Naive thymus-derived CD4-positive, alpha-beta T cell (primary cell): ENCODE measurements around the gene KCNQ2. TPM values are rescaled to one million over a fixed set of nuclear protein-coding genes. Genes with fewer than 3 reads are reported as not detected.

Experiments used
- ATAC-seq: fragments of 150-1000 bp; cut with Tn5 transposase; 2 replicates; pipeline ENCODE4 v1.10.0; 2021; ENCODE audit warnings: mild to moderate bottlenecking, moderate library complexity
- CTCF ChIA-PET: fragments of 350-600 bp; sonication (Branson Sonifier 250); formaldehyde crosslinking; loops from one replicate; lab custom pipeline; 2021; ENCODE audit warnings: antibody characterized with exemption; lab: Charles Lee
- POLR2A ChIA-PET: fragments of 350-600 bp; sonication (Branson Sonifier 250); formaldehyde crosslinking; loops from one replicate; lab custom pipeline; 2021; ENCODE audit warnings: antibody characterized with exemption, inconsistent platforms; lab: Charles Lee
- DNase-seq, 9 donors: peaks; one replicate each; pipeline versions ENCODE4 v3.0.0 to v3.0.0-alpha.2; 2020 to 2022; ENCODE audit warnings: mixed read lengths in 1 of 9
- H3K27ac ChIP-seq: one replicate; pipeline ENCODE4 v1.7.0; 2013; ENCODE audit warnings: mild to moderate bottlenecking, low read depth, low read length, moderate library complexity
- H3K27me3 ChIP-seq, 2 donors: one replicate each; pipeline ENCODE4 v1.7.0; 2013; ENCODE audit warnings: low read length in 2 of 2, mild to moderate bottlenecking in 2 of 2, moderate library complexity in 2 of 2; ENCODE audit not compliant: control insufficient read depth in 2 of 2, insufficient read depth in 2 of 2
- H3K36me3 ChIP-seq, 3 experiments: 1 replicate in 2 of 3; 2 replicates in 1 of 3; pipeline ENCODE4 v1.7.0; 2013; ENCODE audit warnings: low read length in 3 of 3, mild to moderate bottlenecking in 3 of 3, moderate library complexity in 1 of 3; ENCODE audit not compliant: insufficient read depth in 3 of 3, control insufficient read depth in 2 of 3
- H3K4me1 ChIP-seq, 2 donors: one replicate each; pipeline ENCODE4 v1.7.0; 2013; ENCODE audit warnings: low read length in 2 of 2, mild to moderate bottlenecking in 2 of 2, moderate library complexity in 1 of 2; ENCODE audit not compliant: control insufficient read depth in 2 of 2, insufficient read depth in 2 of 2
- H3K4me3 ChIP-seq: 2 replicates; pipeline ENCODE4 v1.7.0; 2013; ENCODE audit warnings: mild to moderate bottlenecking, low read length
- H3K9me3 ChIP-seq, 3 experiments: 1 replicate in 2 of 3; 2 replicates in 1 of 3; pipeline ENCODE4 v1.7.0; 2013; ENCODE audit warnings: low read length in 3 of 3; ENCODE audit not compliant: control insufficient read depth in 2 of 3
- H3K27ac Mint-ChIP-seq, 9 donors: one replicate each; pipeline ENCODE4 v1.8.0; 2020 to 2022; ENCODE audit warnings: mixed read lengths in 9 of 9, mild to moderate bottlenecking in 8 of 9, moderate library complexity in 5 of 9, inconsistent platforms in 2 of 9
- H3K27me3 Mint-ChIP-seq, 5 donors: one replicate each; pipeline ENCODE4 v1.8.0; 2021 to 2022; ENCODE audit warnings: mixed read lengths in 5 of 5, mild to moderate bottlenecking in 1 of 5
- H3K36me3 Mint-ChIP-seq, 5 donors: one replicate each; pipeline ENCODE4 v1.8.0; 2020 to 2022; ENCODE audit warnings: mixed read lengths in 5 of 5, mild to moderate bottlenecking in 3 of 5, inconsistent platforms in 1 of 5
- H3K4me1 Mint-ChIP-seq, 7 donors: one replicate each; pipeline ENCODE4 v1.8.0; 2020 to 2022; ENCODE audit warnings: mixed read lengths in 7 of 7, mild to moderate bottlenecking in 3 of 7, inconsistent platforms in 1 of 7
- H3K4me3 Mint-ChIP-seq, 10 donors: one replicate each; pipeline ENCODE4 v1.8.0; 2020 to 2022; ENCODE audit warnings: mild to moderate bottlenecking in 10 of 10, mixed read lengths in 10 of 10, moderate library complexity in 6 of 10, inconsistent platforms in 2 of 10
- H3K9me3 Mint-ChIP-seq, 11 donors: one replicate each; pipeline ENCODE4 v1.8.0; 2020 to 2022; ENCODE audit warnings: mixed read lengths in 11 of 11, mild to moderate bottlenecking in 4 of 11, inconsistent platforms in 1 of 11, moderate library complexity in 1 of 11
- intact Hi-C, 2 donors: fragments of 100-400 bp; cut with micrococcal nuclease; formaldehyde crosslinking; loops; one replicate each; pipeline ENCODE4 v1.15.1; 2023
- polyA plus RNA-seq, 2 donors: library from polyadenylated mRNA; unstranded; fragments of 300-500 nt; fragmentation: Illumina TruSeq; gene quantifications; one replicate each; pipeline ENCODE4 v1.2.3, GENCODE V29; 2021
- total RNA-seq, 6 experiments: library from RNA in 5 of 6; stranded (reverse) in 5 of 6; gene quantifications; 1 replicate in 5 of 6; 2 replicates in 1 of 6; pipeline ENCODE4 v1.2.3 and lab custom pipeline; 2021 to 2026

KCNQ2 gene
- total and polyA plus RNA-seq, 7 experiments from 2014 or later, result 0.27 to 0.72 (median 0.30) TPM; not detected in 4

DNA sequence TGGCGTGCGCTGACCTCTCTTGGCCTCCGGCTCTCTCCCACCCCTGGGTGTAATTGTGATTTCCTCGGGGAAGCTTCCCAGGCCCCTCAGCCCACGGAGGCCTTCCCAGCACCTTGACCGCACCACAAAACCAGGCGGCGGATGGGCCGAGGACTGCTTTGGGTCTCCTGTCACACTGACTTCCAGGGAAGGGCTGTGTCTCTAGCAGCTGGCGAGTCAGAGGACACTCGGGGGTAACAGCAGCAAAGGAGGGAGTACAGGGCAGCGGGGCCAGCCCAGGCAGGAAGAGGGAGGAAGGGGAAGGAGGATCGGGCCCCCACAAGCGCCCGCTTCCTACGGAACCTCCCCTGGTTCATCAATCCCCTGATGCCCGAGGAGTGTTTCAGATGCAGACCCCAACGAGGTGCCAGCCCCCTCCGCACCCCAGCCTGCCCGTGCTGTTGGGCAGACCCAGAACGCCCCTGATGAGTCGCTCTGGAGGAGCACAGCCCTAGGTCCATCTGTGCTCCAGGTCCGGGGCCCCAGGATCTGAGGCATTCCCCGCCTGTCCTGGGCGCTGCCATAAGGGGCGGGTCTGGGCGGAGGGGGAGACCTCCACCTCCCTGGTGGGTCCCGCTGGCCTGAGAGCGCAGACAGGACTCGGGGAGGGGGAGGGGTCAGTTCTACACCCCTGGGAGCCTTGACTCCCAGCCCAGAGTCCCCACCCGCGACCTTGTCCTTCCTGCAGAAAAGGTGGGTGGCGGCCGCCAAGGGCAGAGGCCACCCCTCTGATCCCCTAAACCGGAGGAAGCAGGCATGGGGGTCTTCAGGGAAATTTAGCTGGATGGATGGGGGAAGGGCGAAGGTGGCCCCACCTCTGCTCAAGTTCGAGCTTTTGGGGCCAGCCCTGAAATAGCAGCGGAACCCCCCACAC is 112.3 kb downstream of the KCNQ2 start:
- H3K4me1 ChIP-seq, result no peaks in the 10 kb centered on the region
- H3K36me3 ChIP-seq, result no peaks in the 10 kb centered on the region
- ChIA-PET CTCF (interaction anchor here (0.8 kb wide), 1 partner anchor 21 kb away, joined by 3 read pairs; no protein-coding TSS in a partner anchor), POLR2A (no interaction called here)
- no peak overlapping the region for H3K4me3 ChIP-seq
- H3K4me1 Mint-ChIP-seq, result peaks cover 0 to 5% (median 0%) of the 10 kb centered on the region in 7 donors
- no peaks in the 10 kb centered on the region for H3K9me3 Mint-ChIP-seq
- intact Hi-C loops, result no loop called here
- ATAC-seq, result no peak
- H3K27me3 ChIP-seq, result peaks cover 0 to 4% of the 10 kb centered on the region in 2 donors
- no peak overlapping the region for H3K27ac Mint-ChIP-seq
- H3K36me3 Mint-ChIP-seq, result no peaks in the 10 kb centered on the region
- H3K27ac ChIP-seq, result no peak overlapping the region
- H3K4me3 Mint-ChIP-seq, result peak overlapping the region in 1 of 10 donors; percentile 31
- DNase-seq, result no peak
- H3K9me3 ChIP-seq, result no peaks in the 10 kb centered on the region
- H3K27me3 Mint-ChIP-seq, result peaks cover 9 to 26% (median 12%) of the 10 kb centered on the region in 5 donors

DNA sequence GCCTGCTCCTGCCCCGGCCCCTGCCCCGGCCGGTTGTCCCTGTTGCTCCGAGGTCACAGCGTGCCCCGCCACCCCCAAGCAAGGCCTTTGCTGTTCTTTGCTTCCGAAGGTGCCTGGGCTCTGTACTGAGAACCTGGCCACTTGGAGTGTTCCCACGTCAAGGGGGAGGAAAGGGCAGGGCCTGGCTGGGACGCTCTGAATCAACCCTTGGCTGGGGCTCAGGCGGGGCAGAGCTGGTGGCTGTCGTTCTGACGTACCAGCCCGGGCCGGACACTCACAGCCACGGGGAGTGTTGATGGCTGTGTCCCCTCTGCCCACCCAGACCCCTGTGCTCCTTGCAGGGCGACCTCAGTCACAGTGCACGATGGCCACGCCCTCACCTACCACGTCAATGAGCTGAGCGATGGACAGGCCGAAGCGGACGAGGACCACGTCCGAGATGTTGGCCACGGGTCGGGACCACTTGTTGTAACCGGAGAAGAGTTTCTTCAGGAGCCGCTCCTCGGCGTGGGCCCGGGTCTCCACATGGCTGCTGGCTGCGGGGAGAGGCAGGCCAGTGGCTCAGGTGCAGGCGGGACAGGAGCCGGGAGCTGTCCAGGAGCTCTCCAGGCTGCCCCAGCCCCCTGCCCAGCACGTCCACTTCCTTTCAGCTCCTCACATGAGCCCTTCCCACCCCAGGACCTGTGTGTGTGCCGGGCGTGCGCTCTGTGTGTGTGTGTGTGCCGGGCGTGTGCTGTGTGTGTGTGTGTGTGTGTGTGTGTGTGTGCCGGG is 113.1 kb downstream of the KCNQ2 start:
- ATAC-seq (no peak), DNase-seq (no peak)
- CTCF ChIA-PET, result no interaction called here
- H3K4me1 Mint-ChIP-seq, result peaks cover 0 to 5% (median 0%) of the 10 kb centered on the region in 7 donors
- no peaks in the 10 kb centered on the region for H3K9me3 Mint-ChIP-seq
- H3K27ac Mint-ChIP-seq, result no peak overlapping the region
- H3K4me1 ChIP-seq, result no peaks in the 10 kb centered on the region
- no peaks in the 10 kb centered on the region for H3K9me3 ChIP-seq
- no peaks in the 10 kb centered on the region for H3K36me3 ChIP-seq
- H3K27ac ChIP-seq, result no peak overlapping the region
- H3K27me3 Mint-ChIP-seq, result peaks cover 9 to 29% (median 12%) of the 10 kb centered on the region in 5 donors
- intact Hi-C loops, result no loop called here
- no peak overlapping the region for H3K4me3 ChIP-seq
- H3K27me3 ChIP-seq, result peaks cover 0 to 4% of the 10 kb centered on the region in 2 donors
- no peaks in the 10 kb centered on the region for H3K36me3 Mint-ChIP-seq
- no peak overlapping the region for H3K4me3 Mint-ChIP-seq
- POLR2A ChIA-PET, result no interaction called here

- Histone ChIP-seq H3K36me3 (no peaks in the 10 kb centered on the region), H3K27me3 (peaks cover 0 to 3% of the 10 kb centered on the region in 2 donors), H3K9me3 (no peaks in the 10 kb centered on the region), H3K27ac (no peak overlapping the region), H3K4me3 (no peak overlapping the region), H3K4me1 (no peaks in the 10 kb centered on the region)
- peaks cover 9 to 25% (median 12%) of the 10 kb centered on the region in 5 donors for H3K27me3 Mint-ChIP-seq
- H3K27ac Mint-ChIP-seq, result no peak overlapping the region
- no peaks in the 10 kb centered on the region for H3K9me3 Mint-ChIP-seq
- no peaks in the 10 kb centered on the region for H3K36me3 Mint-ChIP-seq
- ChIA-PET POLR2A (no interaction called here), CTCF (no interaction called here)
- H3K4me3 Mint-ChIP-seq, result no peak overlapping the region
- DNase-seq (no peak), ATAC-seq (no peak)
- H3K4me1 Mint-ChIP-seq, result peaks cover 0 to 5% (median 0%) of the 10 kb centered on the region in 7 donors
- intact Hi-C loops, result no loop called here
Observed at GRCh38 chr20:63357921-63358905, 114.2 kb downstream of the KCNQ2 start.

DNA sequence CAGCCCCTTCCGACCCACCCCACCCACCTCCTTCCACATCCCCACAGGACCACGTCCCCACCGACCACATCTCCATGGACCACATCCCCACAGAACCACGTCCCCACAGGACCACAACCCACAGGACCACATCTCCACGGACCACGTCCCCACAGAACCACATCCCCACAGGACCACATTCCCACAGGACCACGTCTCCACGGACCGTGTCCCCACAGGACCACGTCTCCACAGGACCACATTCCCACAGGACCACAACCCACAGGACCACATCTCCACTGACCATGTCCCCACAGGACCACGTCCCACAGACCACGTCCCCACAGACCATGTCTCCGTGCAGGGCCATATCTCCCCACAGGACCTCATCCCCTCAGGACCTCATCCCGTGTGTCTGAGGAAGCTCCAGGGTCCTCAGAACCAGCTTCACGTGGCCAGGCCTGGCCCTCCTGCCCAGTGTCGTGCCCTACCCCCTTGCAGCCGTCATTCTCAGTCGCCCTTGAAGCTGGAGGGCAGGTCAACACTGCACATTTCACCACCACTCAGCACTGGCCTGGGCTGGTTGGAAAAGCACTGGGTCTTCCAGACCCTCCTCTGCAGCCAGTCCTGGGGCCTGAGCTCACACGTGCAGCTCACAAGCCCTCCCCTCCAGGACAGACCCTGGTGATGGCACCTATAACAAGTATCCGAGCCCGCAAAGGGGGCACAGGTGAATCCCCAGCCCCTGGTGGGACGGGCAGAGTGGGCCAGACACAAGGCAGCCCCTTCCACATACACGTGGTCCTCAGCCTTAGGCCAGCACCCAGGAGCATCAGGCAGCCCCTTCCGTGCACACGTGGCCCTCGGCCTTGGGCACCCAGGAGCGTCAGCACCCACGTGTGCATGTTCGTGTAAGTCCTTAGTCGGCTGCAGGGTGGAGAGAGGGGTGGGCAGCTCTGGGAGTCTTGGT is 115.2 kb downstream of the KCNQ2 start:
- no peaks in the 10 kb centered on the region for H3K36me3 ChIP-seq
- ChIA-PET POLR2A (interaction anchor here (0.6 kb wide), 1 partner anchor 442 kb away, joined by 3 read pairs; no protein-coding TSS in a partner anchor), CTCF (no interaction called here)
- no peaks in the 10 kb centered on the region for H3K9me3 ChIP-seq
- Mint-ChIP-seq H3K27ac (no peak overlapping the region), H3K36me3 (no peaks in the 10 kb centered on the region), H3K9me3 (no peaks in the 10 kb centered on the region), H3K27me3 (peaks cover under 1 to 14% (median 4%) of the 10 kb centered on the region in 5 donors), H3K4me1 (peaks cover 0 to 2% (median 0%) of the 10 kb centered on the region in 7 donors), H3K4me3 (no peak overlapping the region)
- H3K27me3 ChIP-seq, result no peaks in the 10 kb centered on the region
- no peak for DNase-seq
- no peak overlapping the region for H3K4me3 ChIP-seq
- H3K4me1 ChIP-seq, result no peaks in the 10 kb centered on the region
- intact Hi-C loops, result no loop called here
- H3K27ac ChIP-seq, result no peak overlapping the region
- no peak for ATAC-seq

DNA sequence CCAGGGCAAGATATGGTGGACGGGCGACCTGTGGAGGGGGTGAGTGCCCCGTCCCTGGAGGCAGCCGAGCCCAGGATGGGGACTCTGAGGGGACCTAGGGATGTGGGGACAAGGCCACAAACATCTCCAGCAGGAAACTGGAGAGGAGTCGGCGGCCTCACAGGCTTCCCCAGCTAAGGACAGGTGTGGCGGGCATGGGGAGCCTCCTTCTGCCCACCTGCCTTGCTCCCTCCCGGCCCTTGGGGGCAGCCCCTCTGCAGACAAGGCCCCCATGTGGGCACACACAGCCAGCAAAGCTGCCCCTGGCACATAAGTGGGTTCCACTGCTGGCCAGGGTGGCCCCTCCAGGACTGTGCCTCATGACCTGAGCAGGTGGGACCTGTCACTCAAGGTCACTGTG is 115.9 kb downstream of the KCNQ2 start:
- H3K9me3 ChIP-seq, result no peaks in the 10 kb centered on the region
- ChIA-PET CTCF (no interaction called here), POLR2A (no interaction called here)
- no peaks in the 10 kb centered on the region for H3K4me1 ChIP-seq
- Mint-ChIP-seq H3K4me1 (peaks cover 0 to 2% (median 0%) of the 10 kb centered on the region in 7 donors), H3K36me3 (no peaks in the 10 kb centered on the region), H3K9me3 (no peaks in the 10 kb centered on the region), H3K27me3 (peaks cover 0 to 13% (median 4%) of the 10 kb centered on the region in 5 donors), H3K4me3 (no peak overlapping the region), H3K27ac (no peak overlapping the region)
- DNase-seq (no peak), ATAC-seq (no peak)
- intact Hi-C loops, result no loop called here
- H3K36me3 ChIP-seq, result no peaks in the 10 kb centered on the region
- H3K4me3 ChIP-seq, result no peak overlapping the region
- no peak overlapping the region for H3K27ac ChIP-seq
- no peaks in the 10 kb centered on the region for H3K27me3 ChIP-seq
